Retinal pigment epithelial cell (primary cell): ENCODE results near the gene NEDD4L.

Source experiments
- DNase-seq: peaks from one replicate; pipeline ENCODE4 v3.0.0-alpha.2; 2010; ENCODE audit warnings: low read depth
- H3K4me3 ChIP-seq: 2 replicates; pipeline ENCODE4 v1.5.1; 2011; ENCODE audit warnings: mild to moderate bottlenecking, low read length, control low read depth, moderate library complexity
- CTCF ChIP-seq: conservative IDR thresholded peaks from 2 replicates; pipeline ENCODE4 v1.5.1; 2011; ENCODE audit warnings: low read depth, low read length, control low read depth, inconsistent platforms

The NEDD4L gene

GRCh38 chr18:58105888-58106260 is 61.8 kb downstream of the NEDD4L start:
- H3K4me3 ChIP-seq = no peak overlapping the region
- DNase-seq = no peak
- no peak for TF ChIP-seq CTCF

GRCh38 chr18:58106289-58107070 is 62.5 kb downstream of the NEDD4L start:
- DNase-seq = no peak
- TF ChIP-seq CTCF = no peak
- no peak overlapping the region for H3K4me3 ChIP-seq

- no peak overlapping the region for H3K4me3 ChIP-seq
- TF ChIP-seq CTCF = no peak
- DNase-seq = no peak
Measured at GRCh38 chr18:58109256-58109655, 65.2 kb downstream of the NEDD4L start.

- no peak overlapping the region for H3K4me3 ChIP-seq
- no peak for TF ChIP-seq CTCF
- no peak for DNase-seq
Measured at GRCh38 chr18:58110398-58110797, 66.4 kb downstream of the NEDD4L start.

DNA sequence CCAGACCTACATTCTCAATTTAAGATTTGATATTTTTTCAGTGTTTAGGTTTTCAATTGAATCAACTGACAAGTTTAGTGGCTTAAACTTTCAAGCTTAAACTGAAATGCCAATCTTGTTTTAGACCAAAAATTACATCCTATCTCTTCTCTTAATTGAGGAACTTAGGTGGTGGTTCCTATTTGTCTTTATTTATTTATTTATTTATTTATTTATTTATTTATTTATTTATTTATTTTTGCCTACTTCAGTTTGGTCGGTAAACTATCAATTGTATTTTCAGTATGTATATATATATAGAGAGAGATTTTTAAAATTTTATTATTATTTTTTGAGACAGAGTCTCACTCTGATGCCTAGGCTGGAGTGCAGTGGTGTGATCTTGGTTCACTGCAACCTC is 68.1 kb downstream of the NEDD4L start:
- DNase-seq = no peak
- no peak overlapping the region for H3K4me3 ChIP-seq
- no peak for TF ChIP-seq CTCF

DNA sequence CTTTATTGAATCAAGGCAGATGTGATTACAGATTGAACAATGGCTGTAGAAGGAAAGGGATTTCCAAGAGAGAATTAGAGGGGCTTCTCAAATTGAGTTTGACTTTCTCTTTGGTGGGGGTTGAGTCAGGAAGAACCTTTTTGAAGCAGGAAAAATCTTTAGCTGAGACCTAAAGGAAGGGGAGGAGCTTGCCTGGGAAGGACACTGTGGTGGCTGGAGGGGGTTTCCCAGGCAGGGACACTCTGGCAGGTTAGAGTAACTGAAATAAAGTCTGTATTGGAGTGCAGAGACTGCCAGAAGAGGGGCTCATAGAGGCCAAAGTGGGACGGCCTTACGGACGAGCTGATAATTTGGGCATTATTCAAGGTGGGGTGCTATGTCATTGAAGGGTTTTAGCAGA is 69.3 kb downstream of the NEDD4L start:
- no peak overlapping the region for H3K4me3 ChIP-seq
- TF ChIP-seq CTCF = no peak
- DNase-seq = no peak

- H3K4me3 ChIP-seq = no peak overlapping the region
- no peak for TF ChIP-seq CTCF
- DNase-seq = no peak
Measured at GRCh38 chr18:58114766-58115165, 70.7 kb downstream of the NEDD4L start.
